NCI-H1436 treated with DMSO at 0.1 percent for 48 hours (cell line): ENCODE results near the gene POGZ.

Experiments used
- DNase-seq: peaks from one replicate; lab custom pipeline; 2025; lab: John Stamatoyannopoulos, UW

The POGZ gene

GRCh38 chr1:151459331-151460046, at the start of gene POGZ:
POGZ (minus strand) TSS chr1:151459494; CDS start chr1:151442204, 17,290 bp downstream.
- DNase-seq: peak; percentile 70

DNA sequence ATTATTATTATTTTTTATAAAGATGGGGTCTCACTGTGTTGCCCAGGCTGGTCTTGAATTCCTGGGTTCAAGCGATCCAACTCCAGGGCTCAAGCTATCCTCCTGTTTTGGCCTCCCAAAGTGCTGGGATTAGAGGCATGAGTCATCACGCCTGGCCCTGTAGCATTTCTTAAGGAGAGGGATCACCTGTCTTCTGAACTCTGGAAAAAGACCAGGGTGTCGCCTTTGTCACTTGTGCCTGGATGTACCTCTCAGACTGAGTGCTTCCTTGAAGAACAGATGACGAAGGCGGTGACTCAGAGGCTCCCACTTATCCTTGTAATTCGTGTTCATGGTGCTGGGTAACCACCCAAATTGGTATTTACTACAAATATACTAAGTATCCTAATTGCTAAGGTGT, 49.5 kb upstream of the POGZ start:
- DNase-seq: no peak

DNA sequence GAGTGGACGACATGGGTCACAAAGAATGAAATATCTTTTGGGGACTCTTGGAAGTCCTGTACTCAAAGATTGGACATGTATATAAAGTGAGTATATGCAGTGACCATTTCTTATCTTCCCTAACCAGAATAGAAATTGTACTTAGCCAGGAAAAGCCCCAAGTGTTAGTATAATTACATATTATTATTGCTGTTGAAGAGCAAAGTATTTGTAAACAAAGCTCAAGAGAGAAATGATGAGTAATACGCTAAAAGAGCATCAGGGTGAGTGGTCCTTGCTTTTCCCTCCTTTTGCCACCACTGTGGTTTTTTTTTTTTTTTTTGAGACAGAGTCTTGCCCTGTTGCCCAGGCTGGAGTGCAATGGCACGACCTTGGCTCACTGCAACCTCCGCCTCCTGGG, 45.5 kb upstream of the POGZ start:
- no peak for DNase-seq

- DNase-seq: no peak
These were observed 45.0 kb upstream of the POGZ start for GRCh38 chr1:151504252-151504651.

DNA sequence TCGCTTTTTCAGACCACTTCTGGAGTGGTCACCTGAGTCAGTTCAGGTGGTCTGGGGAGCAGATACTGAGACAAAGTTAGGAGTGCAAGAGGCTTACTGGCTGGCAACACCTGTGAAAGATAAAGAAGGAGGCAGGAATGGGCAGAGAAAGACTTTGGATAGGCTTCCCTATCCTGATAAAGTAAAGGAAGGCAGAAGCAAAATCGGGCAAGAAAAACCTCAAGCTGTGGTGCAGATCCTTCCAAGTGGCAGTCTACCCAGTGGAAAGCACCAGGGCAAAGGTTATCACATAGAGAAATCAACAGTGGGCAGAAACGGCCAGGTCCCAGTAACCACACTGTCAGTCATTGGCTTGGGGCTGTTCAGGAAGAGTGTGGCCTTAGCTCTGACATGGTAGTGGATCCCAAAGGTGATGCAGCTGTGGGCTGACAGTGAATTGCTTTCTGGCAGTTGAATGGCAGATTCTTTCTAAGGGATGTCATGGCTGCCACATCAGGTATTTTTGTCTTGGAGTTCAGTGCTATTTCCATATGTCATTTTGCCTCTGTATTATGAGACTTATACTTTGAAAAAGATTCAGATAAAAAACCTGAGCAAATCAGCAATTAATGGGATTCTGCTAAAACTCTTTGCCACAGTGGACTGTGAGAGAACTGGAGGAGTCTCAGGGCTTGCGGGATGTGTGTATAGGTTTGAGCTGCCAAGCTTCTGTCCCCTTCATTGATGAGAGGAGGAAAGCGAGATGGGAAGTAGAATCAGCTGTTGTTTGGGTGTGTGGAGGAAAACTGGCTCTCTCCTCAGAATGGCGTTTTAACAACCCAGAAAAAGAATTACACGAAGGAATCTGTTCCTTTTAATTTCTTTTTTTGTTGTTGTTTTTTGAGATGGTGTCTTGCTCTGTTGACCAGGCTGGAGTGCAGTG, 43.8 kb upstream of the POGZ start:
- no peak for DNase-seq

GRCh38 chr1:151502035-151502700, 42.9 kb upstream of the POGZ start:
- DNase-seq: no peak

GRCh38 chr1:151501474-151501873, 42.2 kb upstream of the POGZ start:
- DNase-seq: no peak

GRCh38 chr1:151499930-151500329, 40.6 kb upstream of the POGZ start:
- no peak for DNase-seq

DNA sequence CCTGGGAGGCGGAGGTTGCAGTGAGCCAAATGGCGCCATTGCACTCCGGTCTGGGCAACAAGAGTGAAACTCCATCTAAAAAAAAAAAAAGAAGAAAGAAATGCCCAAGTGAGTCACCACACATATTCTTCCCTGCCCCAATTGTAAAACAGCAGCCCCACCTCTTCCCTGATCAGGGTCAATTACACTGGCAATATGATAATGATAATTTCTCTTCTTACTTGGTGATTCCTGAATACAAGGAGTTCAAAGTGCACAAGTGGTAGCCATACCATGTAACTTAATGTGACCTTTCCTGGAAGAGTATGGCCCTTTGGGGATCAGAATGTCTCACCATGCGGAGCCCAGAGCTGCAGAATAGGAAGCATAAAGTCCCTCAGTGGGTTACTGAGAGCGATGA, 40.1 kb upstream of the POGZ start:
- no peak for DNase-seq

DNA sequence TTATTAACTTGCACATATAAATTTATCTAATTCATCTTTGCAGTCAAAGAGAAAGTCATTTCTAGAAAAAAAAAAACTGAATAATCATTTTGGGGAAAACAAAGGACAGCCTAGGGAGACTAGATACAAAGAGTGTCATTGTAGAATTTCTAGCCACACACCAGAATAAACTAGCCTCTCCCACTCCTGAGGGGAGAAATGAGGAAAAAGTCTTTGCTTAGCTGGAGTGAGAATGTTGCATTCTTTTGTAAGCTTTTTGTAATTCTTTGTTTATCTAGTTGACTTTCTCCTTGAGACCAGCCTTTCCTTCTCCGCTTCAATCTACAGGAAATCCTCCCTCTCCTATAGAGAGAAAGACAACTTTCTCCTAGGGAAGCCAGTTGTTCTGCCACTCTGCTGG, 36.0 kb upstream of the POGZ start:
- no peak for DNase-seq

DNA sequence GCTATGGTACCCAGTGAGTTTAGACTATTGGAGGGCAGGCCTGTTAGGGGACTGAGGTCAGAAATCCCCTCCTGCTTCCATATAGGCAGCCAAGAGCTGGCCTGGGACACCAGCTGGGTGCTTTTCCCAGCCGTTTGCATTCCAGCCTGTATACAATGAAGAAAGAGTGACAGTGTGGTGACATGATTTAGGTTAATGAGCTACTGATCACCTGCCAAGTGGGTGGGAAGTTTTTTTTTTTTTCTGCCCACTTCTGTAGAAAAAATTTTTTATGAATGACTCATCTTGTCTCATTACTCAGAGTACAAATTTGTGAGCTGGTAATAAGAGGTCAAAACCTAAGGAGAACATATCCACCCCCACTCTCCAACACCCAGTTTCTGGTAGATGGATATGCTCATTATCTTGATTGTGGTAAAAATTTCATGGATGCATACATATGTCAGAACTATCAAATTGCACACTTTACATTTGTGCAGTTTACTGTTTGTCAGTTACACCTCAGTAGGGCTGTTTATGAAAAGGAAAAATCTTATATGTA, 35.5 kb upstream of the POGZ start:
- DNase-seq: no peak

- no peak for DNase-seq
These were observed 33.7 kb upstream of the POGZ start for GRCh38 chr1:151493042-151493441.

DNA sequence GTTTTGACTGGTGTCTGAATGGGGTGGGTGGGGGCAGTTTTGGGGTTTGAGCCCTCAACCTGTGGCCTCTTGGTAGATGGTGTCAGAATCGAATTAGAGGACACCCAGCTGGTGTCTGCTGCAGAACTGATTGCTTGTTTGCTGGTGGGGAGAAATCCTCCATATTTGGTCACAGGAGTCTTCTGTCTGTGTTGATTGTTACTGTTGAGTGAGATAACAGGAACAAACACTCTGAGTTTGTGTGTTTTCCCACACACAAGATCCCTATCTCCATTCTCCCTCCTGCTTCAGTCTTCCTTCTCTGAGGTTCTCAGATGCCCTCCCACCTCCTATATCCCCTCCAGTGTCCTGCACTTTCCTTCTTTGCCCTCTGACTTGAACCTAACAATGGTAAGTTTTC, 32.8 kb upstream of the POGZ start:
- DNase-seq: no peak

- DNase-seq: no peak
These were observed 32.3 kb upstream of the POGZ start for GRCh38 chr1:151491641-151492040.

- DNase-seq: no peak
These were observed 27.3 kb upstream of the POGZ start for GRCh38 chr1:151486557-151486956.

DNA sequence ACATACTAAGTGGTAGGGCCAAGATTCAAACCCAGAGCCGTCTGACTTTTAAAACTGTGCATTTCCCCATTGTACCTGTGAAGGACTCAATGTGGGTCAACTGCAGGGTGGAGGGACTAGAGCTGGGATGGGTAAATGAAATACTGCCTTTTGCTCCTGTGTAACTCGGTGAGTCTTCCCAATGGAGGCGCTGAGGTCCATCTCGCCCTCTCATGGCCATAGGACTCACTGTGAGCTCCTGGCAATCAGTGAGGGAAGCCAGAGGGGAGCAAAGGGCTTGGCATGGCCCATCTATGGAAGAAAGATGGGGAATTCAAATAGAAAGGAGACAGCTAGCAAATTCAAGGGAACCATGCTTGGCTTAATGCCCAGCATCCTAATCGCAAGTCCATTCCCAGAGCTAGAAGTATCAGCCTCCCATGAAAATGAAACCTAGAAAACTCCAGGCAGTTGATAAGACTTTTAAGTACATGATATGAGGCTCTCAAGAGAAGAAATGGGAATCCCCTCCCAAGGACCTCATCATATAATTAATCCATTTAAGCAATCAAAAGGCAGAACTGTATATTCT, 26.5 kb upstream of the POGZ start:
- no peak for DNase-seq

GRCh38 chr1:151482017-151482416, 22.7 kb upstream of the POGZ start:
- DNase-seq: no peak

- DNase-seq: no peak
These were observed 20.2 kb upstream of the POGZ start for GRCh38 chr1:151479462-151479861.

GRCh38 chr1:151478923-151479322, 19.6 kb upstream of the POGZ start:
- no peak for DNase-seq

DNA sequence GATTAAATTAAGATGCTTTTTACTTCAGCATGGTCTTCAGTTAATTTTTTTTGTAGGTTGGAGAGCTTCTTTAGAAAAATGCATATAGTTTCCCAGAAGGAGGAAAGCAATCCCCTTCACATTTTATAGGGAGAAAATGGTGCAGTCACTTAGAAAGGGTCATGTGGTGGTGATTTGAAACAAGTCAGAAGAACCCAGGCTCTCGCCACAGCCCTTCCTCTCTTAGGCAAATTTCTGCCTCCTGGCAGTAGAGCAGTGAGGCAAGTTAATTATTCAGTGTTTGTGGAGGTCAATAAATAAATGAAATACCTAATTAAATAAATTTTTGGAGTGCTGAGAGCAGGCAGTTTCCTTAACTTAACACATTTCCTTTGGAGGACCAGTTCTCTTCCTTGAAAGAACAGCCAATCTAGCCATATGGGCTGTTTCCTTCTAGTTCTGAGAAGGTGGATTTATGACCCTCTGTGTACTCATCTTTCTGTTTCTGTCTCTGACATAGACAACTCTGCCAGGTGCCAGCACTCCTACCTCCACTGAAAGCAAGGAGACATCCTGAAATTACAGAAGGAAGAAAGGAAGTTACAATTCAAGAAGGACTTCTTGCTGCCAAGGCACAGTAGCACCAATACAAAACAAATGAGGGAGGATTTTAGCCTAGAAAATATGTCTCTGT, 19.0 kb upstream of the POGZ start:
- DNase-seq: no peak

- no peak for DNase-seq
These were observed 17.8 kb upstream of the POGZ start for GRCh38 chr1:151477066-151477465.

GRCh38 chr1:151476083-151476482, 16.8 kb upstream of the POGZ start:
- no peak for DNase-seq
